H1 (cell line): ENCODE data around the gene UBAP1L. TPM values are rescaled to one million over a fixed set of nuclear protein-coding genes. Genes with fewer than 3 reads are reported as not detected.

Experiments used
- CTCF ChIA-PET: fragments of 300-600 bp; sonication (Branson Sonifier 250); formaldehyde crosslinking; loops from one replicate; lab custom pipeline; 2021; ENCODE audit not compliant: partially characterized antibody; lab: Charles Lee
- POLR2A ChIA-PET: fragments of 300-600 bp; sonication (Branson Sonifier 250); formaldehyde crosslinking; loops from one replicate; lab custom pipeline; 2021; ENCODE audit warnings: inconsistent platforms; ENCODE audit not compliant: partially characterized antibody; lab: Charles Lee
- DNase-seq, 2 experiments: peaks; one replicate each; pipeline versions ENCODE4 v3.0.0 to v3.0.0-alpha.2; 2010 to 2022; ENCODE audit warnings: low spot score in 2 of 2, low read depth in 1 of 2, mixed read lengths in 1 of 2
- FAIRE-seq: peaks from 2 replicates; lab custom pipeline; 2011; peaks lifted over from hg19 to GRCh38; lab: Jason Lieb, UNC
- H2AFZ ChIP-seq: 2 replicates; pipeline ENCODE4 v1.8.1; 2012; ENCODE audit warnings: low read length, inconsistent platforms
- H2AK5ac ChIP-seq: 2 replicates; pipeline ENCODE4 v1.6.1; 2013; ENCODE audit warnings: low read depth, low read length
- H2BK120ac ChIP-seq: replicated peaks from 2 replicates; pipeline ENCODE3; 2013; ENCODE audit warnings: low read depth, low read length, inconsistent platforms
- H2BK12ac ChIP-seq: 2 replicates; pipeline ENCODE4 v1.6.1; 2013; ENCODE audit warnings: low read depth, low read length
- H2BK15ac ChIP-seq: 2 replicates; pipeline ENCODE4 v1.6.1; 2013; ENCODE audit warnings: low read length
- H2BK20ac ChIP-seq: 2 replicates; pipeline ENCODE4 v1.6.1; 2013; ENCODE audit warnings: low read length
- H2BK5ac ChIP-seq: 2 replicates; pipeline ENCODE4 v1.6.1; 2013; ENCODE audit warnings: low read depth, low read length
- H3K14ac ChIP-seq: 2 replicates; pipeline ENCODE4 v1.6.1; 2013; ENCODE audit warnings: inconsistent platforms; ENCODE audit not compliant: insufficient read length
- H3K18ac ChIP-seq: 2 replicates; pipeline ENCODE4 v1.6.1; 2013; ENCODE audit warnings: low read length; ENCODE audit errors: extremely low read depth
- H3K23ac ChIP-seq: 2 replicates; pipeline ENCODE4 v1.6.1; 2013; ENCODE audit warnings: inconsistent platforms; ENCODE audit not compliant: insufficient read length
- H3K23me2 ChIP-seq: 2 replicates; pipeline ENCODE4 v1.6.1; 2013; ENCODE audit warnings: low read depth, low read length
- H3K27ac ChIP-seq: 2 replicates; pipeline ENCODE4 v1.6.1; 2011; ENCODE audit warnings: low read depth, low read length, inconsistent platforms
- H3K27me3 ChIP-seq, 4 experiments: replicated peaks in 1 of 4; 1 replicate in 1 of 4; 2 replicates in 3 of 4; pipeline versions ENCODE4 v1.6.1 to v1.8.1; 2011 to 2013; ENCODE audit warnings: low read length in 3 of 4, mild to moderate bottlenecking in 3 of 4, inconsistent platforms in 2 of 4, mixed read lengths in 2 of 4, moderate library complexity in 1 of 4; ENCODE audit not compliant: control insufficient read depth in 3 of 4, insufficient read depth in 3 of 4; ENCODE audit errors: extremely low read depth in 1 of 4
- H3K36me3 ChIP-seq, 4 experiments: 2 replicates each; pipeline versions ENCODE4 v1.6.1 to v1.8.1; 2011 to 2013; ENCODE audit warnings: mild to moderate bottlenecking in 4 of 4, low read length in 3 of 4, moderate library complexity in 2 of 4, control low read depth in 1 of 4, inconsistent platforms in 1 of 4; ENCODE audit not compliant: insufficient read depth in 4 of 4, control insufficient read depth in 2 of 4
- H3K4ac ChIP-seq: replicated peaks from 2 replicates; pipeline ENCODE3; 2013; ENCODE audit warnings: low read length, low read depth, mixed read lengths, inconsistent platforms; ENCODE audit not compliant: insufficient read length
- H3K4me1 ChIP-seq, 4 experiments: replicated peaks in 1 of 4; 1 replicate in 1 of 4; 2 replicates in 3 of 4; pipeline versions ENCODE4 v1.6.1 to v1.8.1; 2011 to 2013; ENCODE audit warnings: low read length in 3 of 4, inconsistent platforms in 2 of 4, mixed read lengths in 1 of 4; ENCODE audit not compliant: insufficient read depth in 4 of 4, control insufficient read depth in 3 of 4
- H3K4me2 ChIP-seq, 2 experiments: 2 replicates each; pipeline versions ENCODE4 v1.6.1 to v1.8.1; 2011 to 2013; ENCODE audit warnings: low read depth in 2 of 2, low read length in 2 of 2, control low read depth in 1 of 2, inconsistent platforms in 1 of 2, mild to moderate bottlenecking in 1 of 2; ENCODE audit not compliant: insufficient read depth in 1 of 2
- H3K4me3 ChIP-seq, 4 experiments: fragments of 200-600, 300-600 bp in 1 of 4; sonication (generic), shearing (Covaris generic), sonication (Bioruptor Twin) in 1 of 4; 2 replicates each; pipeline versions ENCODE4 v1.5.1 to v1.8.1; 2011 to 2016; ENCODE audit warnings: low read length in 4 of 4, low read depth in 3 of 4, control low read depth in 2 of 4, inconsistent platforms in 2 of 4, mild to moderate bottlenecking in 2 of 4, mixed read lengths in 1 of 4, moderate library complexity in 1 of 4; ENCODE audit not compliant: insufficient read depth in 2 of 4; ENCODE audit errors: extremely low read depth in 1 of 4
- H3K56ac ChIP-seq: replicated peaks from 2 replicates; pipeline ENCODE3; 2013; ENCODE audit warnings: low read depth, mild to moderate bottlenecking, mixed read lengths, low read length, inconsistent platforms; ENCODE audit not compliant: insufficient read length
- H3K79me1 ChIP-seq: 2 replicates; pipeline ENCODE4 v1.6.1; 2013; ENCODE audit warnings: low read depth, low read length, control low read depth
- H3K79me2 ChIP-seq, 2 experiments: 2 replicates each; pipeline versions ENCODE4 v1.6.1 to v1.8.1; 2012 to 2013; ENCODE audit warnings: low read length in 2 of 2, mild to moderate bottlenecking in 2 of 2, inconsistent platforms in 1 of 2; ENCODE audit not compliant: insufficient read depth in 2 of 2, control insufficient read depth in 1 of 2
- H3K9ac ChIP-seq, 4 experiments: replicated peaks in 1 of 4; 1 replicate in 1 of 4; 2 replicates in 3 of 4; pipeline versions ENCODE4 v1.6.1 to v1.8.1; 2011 to 2013; ENCODE audit warnings: low read depth in 3 of 4, low read length in 3 of 4, control low read depth in 2 of 4, mild to moderate bottlenecking in 2 of 4, moderate library complexity in 2 of 4, inconsistent platforms in 1 of 4; ENCODE audit errors: extremely low read depth in 1 of 4
- H3K9me3 ChIP-seq, 2 experiments: 2 replicates each; pipeline versions ENCODE4 v1.6.1 to v1.8.1; 2012 to 2013; ENCODE audit warnings: mild to moderate bottlenecking in 2 of 2, moderate library complexity in 2 of 2, control low read depth in 1 of 2, inconsistent platforms in 1 of 2, low read depth in 1 of 2, low read length in 1 of 2, mixed read lengths in 1 of 2; ENCODE audit not compliant: insufficient read depth in 2 of 2
- H4K20me1 ChIP-seq, 2 experiments: replicated peaks in 1 of 2; 2 replicates each; pipeline versions ENCODE3 to v1.8.1; 2011 to 2013; ENCODE audit warnings: inconsistent platforms in 2 of 2, low read length in 2 of 2, mild to moderate bottlenecking in 1 of 2; ENCODE audit not compliant: insufficient read depth in 2 of 2, control insufficient read depth in 1 of 2
- H4K5ac ChIP-seq: 2 replicates; pipeline ENCODE4 v1.6.1; 2013; ENCODE audit warnings: low read length, low read depth, mixed read lengths, inconsistent platforms; ENCODE audit not compliant: insufficient read length
- H4K8ac ChIP-seq: 2 replicates; pipeline ENCODE4 v1.8.0; 2013; ENCODE audit warnings: mild to moderate bottlenecking, moderate library complexity, low read length, inconsistent platforms; ENCODE audit not compliant: insufficient read depth; ENCODE audit errors: extremely low read depth
- H4K91ac ChIP-seq: replicated peaks from 2 replicates; pipeline ENCODE3; 2013; ENCODE audit warnings: low read length, mixed read lengths, inconsistent platforms; ENCODE audit not compliant: insufficient read length
- CTBP2 ChIP-seq: IDR thresholded peaks from 2 replicates; pipeline ENCODE4 v1.7.0; 2011; ENCODE audit warnings: borderline replicate concordance, mild to moderate bottlenecking, moderate library complexity, mixed read lengths, low read length; ENCODE audit not compliant: insufficient read depth, insufficient read length
- GTF2F1 ChIP-seq: IDR thresholded peaks from 2 replicates; pipeline ENCODE4 v1.6.1; 2012; ENCODE audit warnings: low read depth, low read length, improper control_type of control experiment, borderline replicate concordance
- HDAC2 ChIP-seq, 2 experiments: fragments of 300-600 bp in 1 of 2; sonication (generic) in 1 of 2; IDR thresholded peaks; 2 replicates each; pipeline ENCODE4 v1.6.1; 2011 to 2012; ENCODE audit warnings: low read depth in 2 of 2, low read length in 2 of 2, mild to moderate bottlenecking in 2 of 2, moderate library complexity in 2 of 2, borderline replicate concordance in 1 of 2, inconsistent platforms in 1 of 2
- HDAC6 ChIP-seq: IDR thresholded peaks from one replicate; pipeline ENCODE4 v1.7.1; 2012; ENCODE audit warnings: low read depth, mild to moderate bottlenecking, inconsistent platforms, low read length, moderate library complexity
- KDM5A ChIP-seq: fragments of 200-600 bp; IDR thresholded peaks from 2 replicates; pipeline ENCODE4 v1.7.1; 2012; ENCODE audit warnings: mild to moderate bottlenecking, low read length, inconsistent platforms, mixed read lengths
- POU5F1 ChIP-seq: IDR thresholded peaks from 2 replicates; pipeline ENCODE4 v1.6.1; 2011; ENCODE audit warnings: low read depth, mild to moderate bottlenecking, low read length, moderate library complexity
- RXRA ChIP-seq: IDR thresholded peaks from 2 replicates; pipeline ENCODE4 v1.6.1; 2011; ENCODE audit warnings: low read depth, mild to moderate bottlenecking, low read length, moderate library complexity; ENCODE audit not compliant: insufficient read depth
- SIRT6 ChIP-seq: IDR thresholded peaks from one replicate; pipeline ENCODE4 v1.7.1; 2012; ENCODE audit warnings: low read length, inconsistent platforms
- SP4 ChIP-seq: IDR thresholded peaks from 2 replicates; pipeline ENCODE4 v1.6.1; 2012; ENCODE audit warnings: low read length, inconsistent platforms
- TCF12 ChIP-seq: IDR thresholded peaks from 2 replicates; pipeline ENCODE4 v1.6.1; 2011; ENCODE audit warnings: low read depth, mild to moderate bottlenecking, low read length
- WGBS, 2 experiments: shearing (Covaris generic) in 1 of 2; methylation state at CpG; one replicate each; pipeline versions ENCODE4 v1.1.6 to v1.1.7; 2013 to 2015; ENCODE audit warnings: low lambda C conversion rate in 2 of 2, mixed read lengths in 2 of 2, inconsistent platforms in 1 of 2, low coverage in 1 of 2, missing lambda C conversion rate in 1 of 2; ENCODE audit not compliant: insufficient replicate concordance in 2 of 2, insufficient coverage in 1 of 2, insufficient read length in 1 of 2; ENCODE audit errors: extremely low coverage in 1 of 2, missing lambda C conversion rate in 1 of 2; 5-methylcytosine and 5-hydroxymethylcytosine counted together
- polyA plus RNA-seq, 7 experiments: library from polyadenylated mRNA; depleted of rRNA in 3 of 7; stranded (reverse) in 5 of 7; unstranded in 2 of 7; fragments of >200 nt in 5 of 7; fragments of 200-250 nt in 2 of 7; gene quantifications; 1 replicate in 5 of 7; 2 replicates in 1 of 7; 4 replicates in 1 of 7; pipeline versions ENCODE4 v1.2.1 to v1.2.3, GENCODE V29; 2011 to 2013; ENCODE audit warnings: missing spikeins in 2 of 7, mixed read lengths in 2 of 7
- total RNA-seq: library from RNA; stranded (reverse); fragmentation: NEBNext Ultra II Directional; extraction: Animal tissue kit (Norgen Biotek cat#: 25700); gene quantifications from 2 replicates; pipeline ENCODE4 v1.2.1, GENCODE V29; 2021
- TF ChIP-seq, protein P1 (sequence below): IDR thresholded peaks from 2 replicates; pipeline ENCODE4 v1.6.1; 2012; ENCODE audit warnings: inconsistent platforms

Gene UBAP1L
- total and polyA plus RNA-seq, 2 of the 8 experiments (the other 6 are each of a cell fraction or from before 2014, with no cell fraction given) = 0.67 to 1.7 TPM

- no peak for DNase-seq
These were observed 66.8 kb downstream of the UBAP1L start for GRCh38 chr15:65048241-65048640.

More at GRCh38 chr15:65048241-65048640, 66.8 kb downstream of the UBAP1L start:
- Histone ChIP-seq H3K9me3 (no peaks in the 10 kb centered on the region), H3K56ac (no peak overlapping the region), H3K79me2 (no peaks in the 10 kb centered on the region), H2BK20ac (no peak overlapping the region), H3K4me2 (no peak overlapping the region), H3K4ac (no peak overlapping the region), H2AFZ (no peak overlapping the region), H3K36me3 (no peaks in the 10 kb centered on the region), H3K4me1 (no peaks in the 10 kb centered on the region; a peak in 1 of 7 replicates), H2BK120ac (no peak overlapping the region), H3K27me3 (no peaks in the 10 kb centered on the region; a peak in 2 of 7 replicates), H3K9ac (no peak overlapping the region), H3K4me3 (no peak overlapping the region), H3K23ac (no peak overlapping the region), H2BK5ac (no peak overlapping the region), H3K18ac (no peak overlapping the region), H4K8ac (no peak overlapping the region), H3K14ac (no peak overlapping the region), H4K20me1 (no peaks in the 10 kb centered on the region), H2BK12ac (no peak overlapping the region), H2BK15ac (no peak overlapping the region), H2AK5ac (no peak overlapping the region), H3K27ac (no peak overlapping the region), H3K79me1 (no peaks in the 10 kb centered on the region), H4K5ac (no peak overlapping the region), H3K23me2 (no peaks in the 10 kb centered on the region), H4K91ac (no peak overlapping the region)
- ChIA-PET CTCF (interaction anchor here (0.6 to 33.2 kb wide), 8 partner anchors 14 to 1635 kb away, joined by 3 to 1213 read pairs (median 4); partner anchors contain the start of genes KBTBD13 and RASL12), POLR2A (interaction anchor here (1.0 kb wide), 1 partner anchor 9 kb away, joined by 3 read pairs; no protein-coding TSS in a partner anchor)
- 76% methylated on average over 2 of the region's 2 CpGs; no CpG with 5 or more reads in 1 of the 2 experiments for WGBS, 2 experiments
- TF ChIP-seq SP4 (no peak), TCF12 (no peak), KDM5A (no peak), CTBP2 (no peak), SIRT6 (no peak), HDAC2 (IDR thresholded peaks at IDR 0.05; ENCODE audit: borderline replicate concordance in 1 of 2, low read depth in 2 of 2, low read length in 2 of 2) (no peak), POU5F1 (no peak), RXRA (no peak), HDAC6 (no peak), GTF2F1 (no peak)
- TF ChIP-seq, protein P1, sequence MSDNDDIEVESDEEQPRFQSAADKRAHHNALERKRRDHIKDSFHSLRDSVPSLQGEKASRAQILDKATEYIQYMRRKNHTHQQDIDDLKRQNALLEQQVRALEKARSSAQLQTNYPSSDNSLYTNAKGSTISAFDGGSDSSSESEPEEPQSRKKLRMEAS = no peak
- no peak for FAIRE-seq
